Posterior vena cava (tissue), 2 donors: ENCODE data around the gene RASSF5. TPM values are rescaled to one million over a fixed set of nuclear protein-coding genes. Genes with fewer than 3 reads are reported as not detected.

Experiments
- DNase-seq: peaks from one replicate; pipeline ENCODE4 v3.0.0-alpha.2; 2020; ENCODE audit warnings: low spot score
- intact Hi-C, 2 donors: fragments of 100-400 bp; cut with DNase I; formaldehyde crosslinking; loops; one replicate each; pipeline versions ENCODE4 v1.14.1 to v1.14.2; 2022 to 2023
- total RNA-seq, 2 donors: library from RNA; stranded (reverse); fragmentation: NEBNext Ultra II Directional; extraction: Animal tissue kit (Norgen Biotek cat#: 25700); gene quantifications; one replicate each; pipeline ENCODE4 v1.2.1, GENCODE V29; 2021
- donor health status: DM: yes; HTN: yes; CAD: no.
- donor health status: DM: yes; HTN: yes; CAD: no.

The RASSF5 gene
- total RNA-seq, 2 donors from 2014 or later, result 11.0 to 13.3 TPM

DNA sequence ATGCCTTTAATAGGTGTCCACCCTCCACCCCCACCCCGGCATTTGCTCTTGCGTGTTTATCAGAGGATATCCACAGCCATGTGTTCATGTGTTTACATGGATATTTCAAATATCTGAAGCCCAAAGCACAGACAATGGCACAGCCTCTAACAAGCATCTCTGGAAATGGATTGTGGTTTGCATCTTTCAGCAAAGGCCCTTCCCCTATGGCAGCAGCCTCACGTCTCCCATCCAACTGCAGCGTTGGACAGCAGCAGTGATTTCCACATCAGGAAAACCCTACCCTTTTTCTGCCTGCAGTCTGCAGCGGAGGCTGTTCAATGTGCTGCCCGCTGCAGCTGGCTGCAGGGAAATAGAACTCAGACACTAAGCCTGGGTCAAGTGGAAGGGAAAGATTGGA is 1.6 kb downstream of the RASSF5 start:
- intact Hi-C loops, result no loop called here
- DNase-seq, result peak; percentile 78

DNA sequence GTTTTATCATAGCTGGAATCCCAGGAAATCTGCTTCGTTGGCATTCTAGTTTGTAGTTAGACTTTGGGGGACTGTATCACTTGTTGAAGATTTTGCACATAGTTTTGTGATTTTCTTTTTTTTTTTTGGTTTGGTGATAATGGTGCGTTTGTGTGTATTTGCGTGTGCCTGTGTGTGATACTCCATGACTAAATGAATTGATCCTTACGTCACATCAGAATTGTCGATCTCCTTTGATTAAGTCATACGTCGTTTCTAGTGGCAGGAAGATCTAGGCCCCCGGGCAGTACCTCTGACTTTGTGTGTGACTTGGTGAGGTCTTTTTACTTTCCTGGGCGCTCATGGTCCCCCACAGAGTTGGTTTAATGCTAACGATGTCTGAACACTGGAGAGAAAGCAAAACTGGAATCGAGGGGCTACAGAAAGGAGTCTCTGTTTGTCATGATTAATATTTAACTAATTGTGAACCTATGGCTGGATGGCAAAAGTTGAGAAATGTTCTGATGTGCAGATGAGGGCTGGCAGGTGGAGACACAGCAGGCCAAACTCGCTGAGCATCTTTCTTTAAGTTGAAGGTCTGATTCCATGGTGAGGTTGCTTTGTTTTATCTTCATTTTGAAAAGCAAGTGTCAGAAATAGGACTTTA is 2.4 kb downstream of the RASSF5 start:
- intact Hi-C loops, result no loop called here
- peak; percentile 4 for DNase-seq

DNA sequence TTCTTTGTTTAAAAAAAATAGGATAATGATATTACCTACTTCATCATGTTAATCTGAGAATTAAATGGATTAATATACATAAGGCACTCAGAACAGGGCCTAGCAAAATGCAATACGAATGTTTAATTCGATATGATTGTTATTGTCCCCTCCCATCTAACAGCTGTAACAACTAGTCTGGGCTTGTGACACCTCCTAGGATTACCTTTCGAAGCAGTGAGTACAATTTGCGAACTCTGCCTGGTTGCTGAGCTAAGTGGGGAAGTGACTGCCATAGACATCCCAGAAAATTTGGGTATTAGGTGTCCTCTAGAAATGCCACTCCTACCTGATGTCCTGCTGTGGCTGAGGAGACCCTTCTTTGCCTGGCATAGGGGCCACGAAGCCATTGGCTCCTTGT is 3.0 kb downstream of the RASSF5 start:
- intact Hi-C loops, result no loop called here
- DNase-seq, result no peak

DNA sequence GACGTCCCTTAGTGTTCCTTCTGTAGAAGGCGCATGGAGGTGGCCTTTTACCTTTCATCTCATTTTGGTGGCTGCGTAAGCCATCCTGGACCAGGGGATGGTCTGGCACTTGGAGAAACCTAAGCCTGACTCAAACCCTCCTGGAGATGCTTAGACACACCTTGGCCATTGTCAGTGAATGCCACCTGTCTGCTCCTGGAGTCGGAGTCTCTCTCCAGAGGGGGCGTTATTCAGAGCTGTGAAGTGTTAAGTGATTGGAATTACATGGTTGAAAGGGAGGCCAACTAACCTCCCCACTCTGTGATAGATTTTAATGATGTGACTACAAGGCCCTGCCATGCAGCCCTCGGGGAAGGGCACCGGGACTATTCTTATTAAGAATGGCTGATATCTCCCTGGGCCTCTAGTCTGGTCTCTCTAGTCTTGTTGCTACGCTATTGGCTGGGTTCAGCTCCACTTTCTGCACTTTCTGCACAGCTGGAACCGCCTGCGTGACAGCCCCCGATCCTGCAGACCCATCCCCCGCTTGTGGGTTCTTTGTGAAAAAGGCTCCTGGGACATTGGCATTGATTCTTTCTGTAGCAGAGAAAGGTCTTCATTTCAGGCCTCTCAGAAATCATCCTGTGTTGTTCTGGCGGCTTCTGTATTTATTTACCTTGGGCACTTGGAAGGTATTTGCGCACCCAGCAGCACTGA is 4.2 kb downstream of the RASSF5 start:
- DNase-seq, result peak; percentile 45
- intact Hi-C loops, result no loop called here

DNA sequence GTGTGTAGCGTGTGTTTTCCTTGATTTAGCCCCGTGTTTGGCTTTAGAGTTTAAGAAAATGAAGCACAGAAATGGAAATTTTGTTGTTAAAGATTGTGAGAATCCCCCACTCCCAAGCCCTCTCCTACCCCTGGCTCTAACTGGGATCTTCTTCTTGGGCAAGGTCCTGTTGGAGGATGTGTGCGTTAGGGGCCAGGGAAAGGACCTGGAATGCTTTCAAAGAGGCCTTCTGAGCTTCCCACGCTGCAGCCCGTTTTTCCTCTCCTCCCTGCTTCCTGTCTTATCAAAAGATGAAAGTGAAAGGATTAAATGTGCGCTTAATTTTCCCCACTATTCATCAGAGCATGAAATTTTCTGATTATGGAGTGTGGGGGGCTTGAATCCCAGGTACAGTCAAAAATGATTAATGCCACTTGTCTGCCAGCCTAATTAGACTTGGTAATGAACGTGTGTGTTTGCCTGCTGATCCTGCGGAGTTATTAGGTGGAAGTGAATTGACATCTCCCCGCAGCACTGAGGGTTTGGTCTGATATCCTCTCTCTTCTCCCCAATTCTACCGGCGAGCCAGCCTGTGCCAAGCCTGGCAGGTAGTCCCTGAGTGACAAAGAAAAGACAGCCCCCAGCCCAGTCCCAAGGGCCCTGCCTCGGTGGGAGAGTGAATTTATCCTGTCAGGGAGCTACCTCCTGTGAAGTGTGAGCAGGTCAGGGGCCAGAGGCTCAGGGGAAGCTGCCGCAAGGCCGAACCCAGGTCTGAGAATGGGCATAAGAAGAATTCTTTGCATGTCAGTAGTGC is 4.9 kb downstream of the RASSF5 start:
- peak; percentile 66 for DNase-seq
- intact Hi-C loops, result no loop called here

DNA sequence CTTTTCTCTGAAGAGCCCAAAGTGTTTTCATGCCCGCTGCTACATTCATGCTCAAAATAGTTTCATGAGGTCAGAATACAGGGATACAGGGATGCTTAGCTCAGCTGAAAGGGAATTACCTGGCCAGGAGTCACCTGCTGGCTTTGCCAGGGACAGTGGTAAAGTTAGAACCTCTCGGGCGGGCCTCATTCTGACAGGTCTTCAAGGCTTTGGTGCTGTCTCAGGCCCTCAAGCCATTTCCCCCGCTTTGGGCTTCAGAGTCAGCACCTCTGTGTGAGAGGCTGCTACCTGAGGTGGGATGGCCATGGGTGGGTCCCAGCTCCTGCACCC is 5.5 kb downstream of the RASSF5 start:
- intact Hi-C loops, result no loop called here
- DNase-seq, result peak; percentile 78

DNA sequence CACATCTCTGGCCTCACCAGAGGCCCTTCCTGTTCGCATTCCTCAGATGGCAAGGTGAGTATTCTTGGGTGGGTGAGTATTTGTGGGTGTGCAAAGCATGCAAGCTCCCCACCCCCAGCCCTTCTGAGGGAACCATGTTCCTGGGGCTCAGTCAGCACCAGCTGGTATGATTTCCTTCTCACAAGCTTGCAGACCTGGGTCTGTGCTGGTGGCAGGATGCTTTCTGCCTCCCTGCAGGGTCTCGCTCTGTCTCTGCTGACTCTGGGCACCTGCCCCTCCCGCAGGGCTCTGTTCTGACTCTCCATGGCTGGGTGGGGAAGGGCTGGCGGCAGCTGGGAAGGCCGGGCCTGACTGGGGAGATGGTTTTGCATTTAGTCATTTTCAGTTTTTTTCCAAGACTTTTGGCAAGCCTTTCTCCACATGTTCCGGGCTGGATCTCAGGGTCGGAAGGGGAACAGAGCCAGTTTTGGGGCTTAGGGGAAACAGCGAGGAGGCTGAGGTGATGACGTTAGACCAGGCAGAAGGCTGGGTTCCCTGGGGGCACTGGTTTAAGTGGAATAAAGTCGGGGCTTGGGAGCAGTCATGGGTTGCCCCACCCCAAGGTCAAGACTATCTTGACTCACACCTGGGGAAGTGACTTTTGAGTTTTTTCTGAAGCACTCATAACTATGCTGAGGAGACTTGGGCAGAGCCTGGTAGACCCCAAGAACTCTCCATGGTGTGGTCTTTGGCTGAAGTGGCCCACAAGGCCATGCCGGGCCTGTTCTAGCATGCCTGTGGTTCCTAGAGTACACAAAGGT is 6.2 kb downstream of the RASSF5 start:
- peak; percentile 92 for DNase-seq
- intact Hi-C loops, result no loop called here

DNA sequence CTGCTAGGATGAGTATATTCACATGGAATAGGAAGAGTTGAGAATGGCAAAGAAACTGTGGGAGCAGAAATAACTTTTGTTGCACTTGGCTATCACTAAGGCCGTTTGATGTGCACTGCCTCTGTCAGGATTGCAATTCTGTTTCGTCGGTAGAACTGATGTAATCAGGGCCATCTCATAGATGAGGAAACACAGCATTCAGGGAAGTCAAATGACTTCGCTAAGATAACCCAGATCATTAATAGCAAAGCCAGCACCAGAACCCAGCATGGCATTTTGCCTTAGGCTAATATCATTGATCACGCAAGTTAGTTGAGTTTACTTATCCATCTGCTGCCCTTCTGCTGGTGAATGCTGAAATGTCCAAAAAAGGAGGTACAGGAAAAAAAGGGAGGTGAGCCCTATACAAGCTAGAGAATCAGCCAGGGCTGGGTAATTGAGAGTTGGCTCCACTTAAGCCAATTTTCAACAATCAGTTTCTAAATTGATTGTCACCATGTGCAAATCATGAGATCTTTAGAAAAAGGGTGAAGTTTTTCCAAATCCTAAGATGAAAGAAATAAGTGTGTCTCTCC is 7.6 kb downstream of the RASSF5 start:
- intact Hi-C loops, result loop anchor here in 1 of 2 donors (5.0 kb wide), 1 partner anchor 1597 kb away; no protein-coding TSS in a partner anchor
- no peak for DNase-seq

DNA sequence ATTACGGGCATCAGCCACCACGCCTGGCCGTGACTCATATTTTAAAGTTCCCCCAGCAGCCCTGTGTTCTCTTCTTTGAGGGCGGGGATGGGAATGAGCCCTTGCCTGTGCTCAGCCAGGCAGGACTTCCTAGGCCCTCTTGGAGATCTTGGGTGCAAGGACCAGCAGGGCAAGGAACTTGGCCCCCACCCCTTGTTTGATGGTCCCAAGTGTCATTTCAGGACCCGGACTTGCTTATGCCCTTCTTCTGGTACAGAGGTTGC is 9.3 kb downstream of the RASSF5 start:
- DNase-seq, result no peak
- intact Hi-C loops, result loop anchor here in 1 of 2 donors (5.0 kb wide), 1 partner anchor 1596 kb away; no protein-coding TSS in a partner anchor

DNA sequence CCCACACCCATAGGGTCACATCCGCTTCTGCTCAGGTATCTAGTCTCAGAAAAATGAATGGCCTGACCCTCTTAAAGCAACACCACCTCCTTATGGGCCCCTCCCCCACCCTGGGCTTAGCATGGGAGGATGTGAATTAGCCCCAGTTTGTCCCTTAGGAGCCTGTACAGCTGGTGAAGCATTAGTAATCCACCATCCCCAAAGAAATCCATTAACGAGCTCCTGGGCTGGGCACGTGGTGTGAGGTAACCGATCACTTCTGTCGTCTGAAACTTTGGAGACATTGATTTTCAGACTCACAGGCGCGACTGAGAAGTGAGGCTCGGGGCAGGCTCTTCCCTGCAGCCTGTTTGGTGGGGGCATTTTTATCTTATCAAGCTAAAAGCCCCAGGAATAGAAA is 10.5 kb downstream of the RASSF5 start:
- DNase-seq, result peak; percentile 29
- intact Hi-C loops, result loop anchor here in 1 of 2 donors (5.0 kb wide), 1 partner anchor 1595 kb away; no protein-coding TSS in a partner anchor

DNA sequence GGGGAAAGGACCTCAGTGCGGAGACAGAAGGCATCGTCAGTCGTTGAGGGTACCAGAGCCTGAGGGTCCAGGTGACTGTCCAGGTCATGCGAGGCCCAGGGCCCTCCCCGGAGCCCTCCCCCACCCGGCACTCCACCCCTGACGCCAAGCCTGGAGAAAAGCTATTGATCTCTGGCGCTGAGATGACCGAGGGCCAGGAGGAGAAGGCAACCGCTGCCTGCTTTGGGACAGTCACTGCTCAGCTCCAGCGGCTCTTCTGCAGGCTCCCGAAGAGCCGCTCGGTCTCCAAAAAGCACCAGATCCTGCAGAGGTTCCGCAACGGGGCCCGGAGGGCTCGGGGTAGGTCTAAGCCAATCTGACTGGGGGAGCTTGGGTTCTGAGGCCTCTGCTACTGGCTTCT is 10.9 kb downstream of the RASSF5 start:
- DNase-seq, result peak; percentile 41
- intact Hi-C loops, result loop anchor here in 1 of 2 donors (5.0 kb wide), 1 partner anchor 1594 kb away; no protein-coding TSS in a partner anchor

DNA sequence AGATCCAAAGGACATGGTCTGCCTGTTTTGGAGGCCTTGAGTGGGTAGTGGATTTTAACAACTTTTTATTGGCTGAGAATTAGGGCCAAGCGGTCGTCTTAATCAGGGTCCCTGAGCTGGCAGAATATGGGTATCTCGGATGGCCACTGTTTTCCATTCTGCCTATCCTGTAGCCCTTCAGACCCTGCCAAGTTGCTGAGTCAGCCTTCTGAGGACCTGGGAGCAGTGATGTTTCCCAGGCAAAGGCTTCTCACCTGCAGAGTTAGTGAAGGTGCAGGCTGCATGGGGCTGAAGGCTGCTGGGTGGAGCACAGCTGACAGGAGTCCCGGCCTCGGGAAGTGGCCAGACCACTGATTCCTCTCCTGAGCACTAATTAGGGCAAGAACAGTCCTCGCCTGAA is 11.4 kb downstream of the RASSF5 start:
- intact Hi-C loops, result loop anchor here in 1 of 2 donors (5.0 kb wide), 1 partner anchor 1594 kb away; no protein-coding TSS in a partner anchor
- peak; percentile 43 for DNase-seq

DNA sequence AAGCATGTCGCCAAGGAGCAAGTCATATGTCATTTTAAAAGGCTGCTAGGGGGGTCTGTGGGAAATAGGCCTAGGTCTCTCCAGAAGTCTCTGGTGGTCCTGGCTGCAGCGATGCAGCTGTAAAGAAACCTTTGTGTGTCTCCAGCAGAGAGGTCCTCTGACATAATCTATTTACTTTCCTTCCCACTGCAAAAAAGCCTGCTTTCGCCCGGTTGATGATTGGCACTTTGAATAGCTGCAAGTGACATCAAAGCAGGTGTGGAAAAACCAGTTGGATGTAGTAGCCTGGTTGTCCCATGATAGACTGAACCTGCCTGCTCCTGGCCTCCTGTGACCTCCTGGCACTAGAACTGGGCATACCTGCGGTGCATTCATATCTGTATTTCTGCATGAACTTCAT is 13.8 kb downstream of the RASSF5 start:
- intact Hi-C loops, result no loop called here
- peak; percentile 34 for DNase-seq

DNA sequence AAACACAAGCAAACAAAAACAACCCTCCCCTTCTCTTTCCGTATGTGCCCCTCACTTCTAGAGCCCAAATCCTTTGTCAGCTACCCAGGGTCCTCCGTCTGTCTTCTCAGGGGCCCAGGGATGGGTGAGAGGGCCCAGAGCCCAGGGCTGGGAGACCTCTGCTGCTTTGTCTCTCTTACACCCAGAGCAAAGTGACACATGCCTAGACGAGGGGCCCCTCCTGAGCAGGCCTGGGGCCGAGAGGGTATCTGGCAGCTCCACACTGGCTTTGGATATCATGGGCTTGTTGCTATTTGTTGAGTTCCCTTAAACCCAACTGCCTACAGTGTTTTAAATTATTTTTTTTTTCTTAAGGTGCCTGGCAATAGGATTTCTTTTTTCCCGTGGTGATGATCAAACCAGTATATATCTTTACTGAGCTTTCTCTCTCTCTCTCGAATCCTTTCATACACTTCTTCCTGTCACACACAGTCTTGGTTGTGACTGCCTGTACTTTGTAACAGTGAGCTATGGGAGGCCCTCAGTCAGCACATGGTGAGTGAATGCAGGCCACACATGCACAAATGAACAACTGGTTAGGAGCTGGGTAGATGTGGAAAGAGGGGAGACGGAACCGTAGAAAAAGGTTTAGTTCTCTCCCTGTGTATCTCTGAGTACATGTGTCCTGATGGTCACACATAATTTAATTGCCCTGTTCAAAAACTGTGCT is 14.5 kb downstream of the RASSF5 start:
- DNase-seq, result peak; percentile 45
- intact Hi-C loops, result no loop called here

DNA sequence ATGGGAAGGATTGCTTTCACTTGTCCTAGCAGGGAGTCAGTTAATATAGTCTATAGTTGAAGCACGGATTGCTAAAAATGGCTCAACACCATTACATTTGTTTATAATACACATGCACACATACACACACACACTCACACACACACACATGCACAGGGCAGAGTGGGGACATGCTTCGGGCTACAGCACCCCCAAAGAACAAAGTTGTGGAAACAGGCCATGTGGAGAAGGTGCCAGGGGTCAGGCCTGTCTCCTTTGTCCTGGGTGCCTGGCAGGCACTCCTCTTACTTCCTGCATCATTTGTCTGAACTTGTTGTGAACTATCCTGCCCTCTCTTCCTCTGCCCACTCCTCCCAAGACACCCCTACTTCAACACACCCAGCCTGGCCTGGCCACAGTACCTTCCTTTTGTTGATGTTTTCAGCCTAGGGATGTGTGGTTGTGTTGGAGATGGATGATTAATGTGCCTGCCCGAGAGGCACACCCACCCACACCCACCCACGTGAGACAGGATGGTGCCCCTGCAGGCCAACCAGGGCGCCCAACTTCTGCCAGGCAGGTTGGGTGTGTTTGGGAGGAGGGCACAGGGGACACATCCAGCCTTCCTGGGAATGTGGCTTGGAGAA is 17.5 kb downstream of the RASSF5 start:
- DNase-seq, result no peak
- intact Hi-C loops, result no loop called here

DNA sequence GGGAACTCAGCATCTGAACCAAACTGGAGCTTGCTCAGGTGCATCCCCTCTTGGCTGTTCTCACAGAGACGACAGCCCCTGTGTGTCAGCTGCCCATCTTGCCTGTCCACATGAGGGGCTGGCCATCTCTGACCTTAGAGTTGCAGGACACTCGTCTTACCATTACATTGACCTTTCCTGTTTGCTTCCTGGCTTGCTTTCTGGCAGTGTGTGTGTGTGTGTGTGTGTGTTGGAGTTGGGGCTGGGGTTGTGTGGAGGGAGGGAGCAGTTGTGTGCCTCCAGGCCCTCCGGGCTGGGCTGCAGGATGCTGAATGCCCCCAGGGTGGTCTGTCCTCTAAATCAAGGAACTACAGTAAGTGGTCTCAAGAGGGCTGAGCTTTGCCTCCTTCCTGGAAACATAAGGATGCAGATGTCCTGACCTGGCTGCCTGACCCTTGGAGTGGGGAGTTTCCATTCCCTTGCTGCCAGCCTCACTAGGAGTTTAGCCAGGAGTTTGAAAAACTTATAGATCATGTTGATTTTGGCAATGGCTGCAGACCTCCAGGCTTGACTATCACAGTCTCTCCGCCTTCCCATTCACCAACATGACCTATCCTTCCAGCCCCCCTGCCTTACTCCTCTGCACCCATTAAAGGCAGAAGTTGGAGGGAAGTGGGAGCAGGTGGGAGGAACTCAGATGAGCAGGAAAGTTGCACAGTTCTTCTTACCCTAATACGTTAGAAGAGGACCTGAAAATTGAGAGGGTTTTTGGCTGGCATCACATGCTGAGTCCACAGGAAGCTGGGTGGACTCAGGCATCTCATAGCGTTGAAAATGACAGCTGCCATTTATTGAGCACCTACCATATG is 19.0 kb downstream of the RASSF5 start:
- intact Hi-C loops, result no loop called here
- DNase-seq, result no peak

DNA sequence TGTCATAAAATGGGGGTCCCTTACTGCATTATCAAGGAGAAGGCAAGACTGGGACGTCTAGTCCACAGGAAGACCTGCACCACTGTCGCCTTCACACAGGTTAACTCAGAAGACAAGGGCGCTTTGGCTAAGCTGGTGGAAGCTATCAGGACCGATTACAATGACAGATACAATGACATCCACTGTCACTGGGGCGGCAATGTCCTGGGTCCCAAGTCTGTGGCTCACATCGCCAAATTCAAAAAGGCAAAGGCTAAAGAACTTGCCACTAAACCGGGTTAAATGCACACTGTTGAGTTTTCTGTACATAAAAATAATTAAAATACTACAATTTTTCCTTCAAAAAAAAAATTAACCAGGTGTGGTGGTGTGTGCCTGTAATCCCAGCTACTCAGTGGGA is 22.1 kb downstream of the RASSF5 start:
- intact Hi-C loops, result no loop called here

More for the DNA sequence above, 22.1 kb downstream of the RASSF5 start:
- no peak for DNase-seq
